HEK293T (cell line): ENCODE results near the gene ACOXL.

Experiments
- BHLHE40 ChIP-seq: fragments of 450-650 bp; IDR thresholded peaks from 2 replicates; pipeline ENCODE4 v1.6.1; 2016; ENCODE audit warnings: mild to moderate bottlenecking, moderate library complexity, borderline replicate concordance
- CTBP1 ChIP-seq: fragments of 450-650 bp; IDR thresholded peaks from 2 replicates; pipeline ENCODE4 v1.6.1; 2016; ENCODE audit warnings: borderline replicate concordance
- ELF4 ChIP-seq: fragments of 450-650 bp; IDR thresholded peaks from 2 replicates; pipeline ENCODE4 v1.6.1; 2017; ENCODE audit warnings: antibody characterized with exemption
- FOXA1 ChIP-seq: fragments of 450-650 bp; IDR thresholded peaks from 2 replicates; pipeline ENCODE4 v1.6.1; 2016; ENCODE audit warnings: mild to moderate bottlenecking
- FOXK2 ChIP-seq: fragments of 450-650 bp; IDR thresholded peaks from 2 replicates; pipeline ENCODE4 v1.6.1; 2016; ENCODE audit warnings: mild to moderate bottlenecking
- FOXM1 ChIP-seq: fragments of 450-650 bp; IDR thresholded peaks from 2 replicates; pipeline ENCODE4 v1.6.1; 2017; ENCODE audit warnings: mild to moderate bottlenecking, borderline replicate concordance
- HDGF ChIP-seq: fragments of 450-650 bp; IDR thresholded peaks from 2 replicates; pipeline ENCODE4 v1.6.1; 2017; ENCODE audit warnings: antibody characterized with exemption, borderline replicate concordance
- NFRKB ChIP-seq: fragments of 450-650 bp; IDR thresholded peaks from 2 replicates; pipeline ENCODE4 v1.6.1; 2016; ENCODE audit warnings: mild to moderate bottlenecking, moderate library complexity
- SP1 ChIP-seq: fragments of 450-650 bp; IDR thresholded peaks from 2 replicates; pipeline ENCODE4 v1.6.1; 2017
- SUZ12 ChIP-seq: fragments of 450-650 bp; IDR thresholded peaks from 2 replicates; pipeline ENCODE4 v1.6.1; 2016; ENCODE audit warnings: mild to moderate bottlenecking

- no peak for TF ChIP-seq SUZ12
- TF ChIP-seq NFRKB: no peak
- TF ChIP-seq HDGF: no peak
- TF ChIP-seq SP1: no peak
- no peak for TF ChIP-seq ELF4
- TF ChIP-seq FOXM1: no peak
- TF ChIP-seq BHLHE40: no peak
- TF ChIP-seq FOXA1: no peak
- TF ChIP-seq CTBP1: no peak
- TF ChIP-seq FOXK2: no peak
These were observed at the start of gene ACOXL for GRCh38 chr2:110732422-110733413.
